K562 (cell line): ENCODE measurements around the gene PFN3. TPM values are rescaled to one million over a fixed set of nuclear protein-coding genes. Genes with fewer than 3 reads are reported as not detected.
A peak's percentile ranks its signal among the peaks of the same experiment; 100 is the strongest.

Experiments used
- BRCA1 ChIP-seq, 2 experiments: fragments of 450-650 bp in 1 of 2; sonication (generic) in 1 of 2; formaldehyde crosslinking in 1 of 2; IDR thresholded peaks; 2 replicates each; pipeline versions ENCODE4 v1.5.0 to v1.6.1; 2017 to 2020; ENCODE audit warnings: mild to moderate bottlenecking in 1 of 2, missing genetic modification reagents in 1 of 2
- CXXC5 ChIP-seq: fragments of 250-450 bp; sonication (Bioruptor Pico); IDR thresholded peaks from 2 replicates; pipeline ENCODE4 v1.8.0; 2022; ENCODE audit warnings: inconsistent platforms, mild to moderate bottlenecking, moderate library complexity
- DPF2 ChIP-seq: fragments of 450-650 bp; IDR thresholded peaks from 2 replicates; pipeline ENCODE4 v1.6.1; 2016
- JUN ChIP-seq, 2 experiments: sonication (generic) in 1 of 2; formaldehyde crosslinking in 1 of 2; IDR thresholded peaks; 2 replicates each; pipeline versions ENCODE4 v1.6.1 to v1.8.0; 2012 to 2022; ENCODE audit warnings: borderline replicate concordance in 2 of 2, mild to moderate bottlenecking in 2 of 2, improper control_type of control experiment in 1 of 2, low read depth in 1 of 2, low read length in 1 of 2, missing genetic modification reagents in 1 of 2
- NONO ChIP-seq, 2 experiments: fragments of 200-400 bp in 1 of 2; fragments of 450-650 bp in 1 of 2; formaldehyde crosslinking in 1 of 2; IDR thresholded peaks; 2 replicates each; pipeline ENCODE4 v1.6.1; 2017; ENCODE audit warnings: low read depth in 2 of 2, mild to moderate bottlenecking in 2 of 2, moderate library complexity in 2 of 2, low read length in 1 of 2
- RAD51 ChIP-seq: fragments of 450-650 bp; IDR thresholded peaks from 2 replicates; pipeline ENCODE4 v1.7.1; 2016; ENCODE audit warnings: low read depth, mild to moderate bottlenecking, borderline replicate concordance
- RBBP5 ChIP-seq: fragments of 200-600 bp; sonication (generic); IDR thresholded peaks from 2 replicates; pipeline ENCODE4 v1.6.1; 2012; ENCODE audit warnings: borderline replicate concordance, mild to moderate bottlenecking, low read length, control low read depth, inconsistent platforms; ENCODE audit not compliant: insufficient read depth, poor library complexity, severe bottlenecking
- RBM17 ChIP-seq: fragments of 200-400 bp; formaldehyde crosslinking; IDR thresholded peaks from 2 replicates; pipeline ENCODE4 v1.6.1; 2017; ENCODE audit warnings: low read depth, mild to moderate bottlenecking, low read length, borderline replicate concordance
- SMARCE1 ChIP-seq: fragments of 450-650 bp; IDR thresholded peaks from 2 replicates; pipeline ENCODE4 v1.7.1; 2016; ENCODE audit warnings: mild to moderate bottlenecking
- TRIM24 ChIP-seq, 2 experiments: fragments of 450-650 bp; IDR thresholded peaks; 2 replicates each; pipeline ENCODE4 v1.6.1; 2016
- TSC22D4 ChIP-seq: fragments of 450-650 bp; IDR thresholded peaks from 2 replicates; pipeline ENCODE4 v1.6.1; 2016; ENCODE audit warnings: missing genetic modification characterization, missing biosample characterization, control low read depth
- ZBTB8A ChIP-seq: fragments of 450-650 bp; IDR thresholded peaks from 2 replicates; pipeline ENCODE4 v1.6.1; 2018; ENCODE audit warnings: mild to moderate bottlenecking, moderate library complexity; ENCODE audit not compliant: partially characterized antibody
- polyA plus RNA-seq, 8 experiments: library from polyadenylated mRNA; depleted of rRNA in 4 of 8; stranded (reverse) in 5 of 8; unstranded in 3 of 8; fragments of >200 nt; fragmentation: Nextera tagmentation in 2 of 8; fragmentation: Illumina TruSeq in 1 of 8; extraction: Ambion mirVana in 2 of 8; extraction: Trizol in 1 of 8; gene quantifications; 2 replicates each; pipeline versions ENCODE4 v1.2.1 to v1.2.3, GENCODE V29; 2011 to 2014; ENCODE audit warnings: inconsistent platforms in 1 of 8, missing spikeins in 1 of 8
- total RNA-seq, 7 experiments: library from RNA; depleted of rRNA in 6 of 7; stranded (reverse); fragments of >200 nt in 6 of 7; fragmentation: Illumina TruSeq in 2 of 7; extraction: Trizol in 2 of 7; gene quantifications; 2 replicates each; pipeline versions ENCODE4 v1.2.1 to v1.2.3, GENCODE V29; 2011 to 2021; ENCODE audit warnings: low replicate concordance in 1 of 7
- TF ChIP-seq, protein P1 (sequence below): fragments of 200-800 bp; sonication (Bioruptor generic); IDR thresholded peaks from 2 replicates; pipeline ENCODE4 v1.6.1; 2017; ENCODE audit warnings: missing genetic modification characterization, missing compliant biosample characterization
- TF ChIP-seq, protein P2 (sequence below): fragments of 200-800 bp; sonication (Bioruptor generic); IDR thresholded peaks from 2 replicates; pipeline ENCODE4 v1.6.1; 2017; ENCODE audit warnings: missing genetic modification characterization, missing compliant biosample characterization

The PFN3 gene
- total and polyA plus RNA-seq, 9 of the 15 experiments (the other 6 are each of a cell fraction or from before 2014, with no cell fraction given), result not detected

DNA sequence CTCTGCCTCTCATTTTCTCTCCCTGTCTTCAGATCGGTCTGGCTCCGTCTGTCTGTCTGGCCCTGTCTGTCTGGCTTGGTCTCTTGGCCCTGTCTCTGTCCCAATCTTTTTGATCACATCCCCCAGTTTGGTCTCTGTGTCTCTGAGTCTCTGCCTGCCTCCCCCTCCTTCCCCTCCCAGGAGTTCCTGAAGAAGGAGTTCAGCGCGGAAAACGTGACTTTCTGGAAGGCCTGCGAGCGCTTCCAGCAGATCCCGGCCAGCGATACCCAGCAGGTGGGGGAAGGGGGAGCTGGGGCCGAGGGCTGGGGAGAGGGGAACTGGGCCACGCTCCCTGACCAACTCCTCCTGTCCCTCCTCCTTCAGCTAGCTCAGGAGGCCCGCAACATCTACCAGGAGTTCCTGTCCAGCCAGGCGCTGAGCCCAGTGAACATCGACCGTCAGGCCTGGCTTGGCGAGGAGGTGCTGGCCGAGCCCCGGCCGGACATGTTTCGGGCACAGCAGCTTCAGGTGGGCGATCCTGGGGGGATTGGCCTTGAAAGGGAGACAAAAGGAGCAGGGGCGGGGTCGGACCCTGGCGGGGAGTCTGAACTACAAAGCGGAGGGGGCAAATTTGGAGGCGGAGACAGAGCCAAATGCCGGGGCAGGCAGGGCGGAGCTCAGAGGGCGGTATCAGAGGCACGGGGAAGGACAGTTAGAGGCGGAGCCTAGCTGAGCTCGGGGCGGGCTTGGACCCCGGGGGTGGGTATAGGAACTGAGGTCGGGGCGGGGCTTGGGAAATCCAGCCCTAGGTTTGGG is 33.7 kb downstream of the PFN3 start (continued):
- TF ChIP-seq, protein P1, sequence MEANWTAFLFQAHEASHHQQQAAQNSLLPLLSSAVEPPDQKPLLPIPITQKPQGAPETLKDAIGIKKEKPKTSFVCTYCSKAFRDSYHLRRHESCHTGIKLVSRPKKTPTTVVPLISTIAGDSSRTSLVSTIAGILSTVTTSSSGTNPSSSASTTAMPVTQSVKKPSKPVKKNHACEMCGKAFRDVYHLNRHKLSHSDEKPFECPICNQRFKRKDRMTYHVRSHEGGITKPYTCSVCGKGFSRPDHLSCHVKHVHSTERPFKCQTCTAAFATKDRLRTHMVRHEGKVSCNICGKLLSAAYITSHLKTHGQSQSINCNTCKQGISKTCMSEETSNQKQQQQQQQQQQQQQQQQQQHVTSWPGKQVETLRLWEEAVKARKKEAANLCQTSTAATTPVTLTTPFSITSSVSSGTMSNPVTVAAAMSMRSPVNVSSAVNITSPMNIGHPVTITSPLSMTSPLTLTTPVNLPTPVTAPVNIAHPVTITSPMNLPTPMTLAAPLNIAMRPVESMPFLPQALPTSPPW, result peak; percentile 94
- no peak for TF ChIP-seq NONO (IDR thresholded peaks at IDR 0.05; ENCODE audit: low read depth in 2 of 2, low read length in 1 of 2)
- TF ChIP-seq RBM17, result no peak
- peak; percentile 55 for TF ChIP-seq CXXC5 (CRISPR knock-in tag)
- TF ChIP-seq RBBP5, result peak; percentile 34
- TF ChIP-seq RAD51, result no peak
- no peak for TF ChIP-seq TSC22D4 (tag)
- TF ChIP-seq SMARCE1, result peak; percentile 71; the same call in 1 of the 2 replicates
- TF ChIP-seq, protein P2, sequence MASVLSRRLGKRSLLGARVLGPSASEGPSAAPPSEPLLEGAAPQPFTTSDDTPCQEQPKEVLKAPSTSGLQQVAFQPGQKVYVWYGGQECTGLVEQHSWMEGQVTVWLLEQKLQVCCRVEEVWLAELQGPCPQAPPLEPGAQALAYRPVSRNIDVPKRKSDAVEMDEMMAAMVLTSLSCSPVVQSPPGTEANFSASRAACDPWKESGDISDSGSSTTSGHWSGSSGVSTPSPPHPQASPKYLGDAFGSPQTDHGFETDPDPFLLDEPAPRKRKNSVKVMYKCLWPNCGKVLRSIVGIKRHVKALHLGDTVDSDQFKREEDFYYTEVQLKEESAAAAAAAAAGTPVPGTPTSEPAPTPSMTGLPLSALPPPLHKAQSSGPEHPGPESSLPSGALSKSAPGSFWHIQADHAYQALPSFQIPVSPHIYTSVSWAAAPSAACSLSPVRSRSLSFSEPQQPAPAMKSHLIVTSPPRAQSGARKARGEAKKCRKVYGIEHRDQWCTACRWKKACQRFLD (CRISPR knock-in tag), result peak; percentile 84
- TF ChIP-seq BRCA1 (IDR thresholded peaks at IDR 0.05), result no peak
- no peak for TF ChIP-seq BRCA1 (CRISPR knock-in tag; IDR thresholded peaks at IDR 0.05)
- no peak for TF ChIP-seq ZBTB8A
- TF ChIP-seq TRIM24 (IDR thresholded peaks at IDR 0.05), result peak in 1 of 2 experiments; percentile 14; a peak in 1 of 4 replicates
- peak; percentile 77 for TF ChIP-seq DPF2
- peak; percentile 8; the same call in 1 of the 2 replicates for TF ChIP-seq JUN (IDR thresholded peaks at IDR 0.05; ENCODE audit: borderline replicate concordance, low read depth, low read length)
- no peak for TF ChIP-seq JUN (CRISPR knock-in tag; IDR thresholded peaks at IDR 0.05; ENCODE audit: borderline replicate concordance)
